OCI-LY7 (cell line): ENCODE results near the gene COX7A2.

ENCODE experiments used
- CTCF ChIP-seq: fragments of 200-600 bp; sonication (generic); conservative IDR thresholded peaks from 2 replicates; pipeline ENCODE4 v1.5.1; 2014; ENCODE audit warnings: mild to moderate bottlenecking, antibody characterized with exemption, low read length, moderate library complexity, mixed read lengths
- EZH2phosphoT487 ChIP-seq: fragments of 200-600 bp; sonication (generic); IDR thresholded peaks from 2 replicates; pipeline ENCODE4 v1.6.1; 2018; ENCODE audit warnings: low read depth, borderline replicate concordance, mild to moderate bottlenecking, mixed run types, antibody characterized with exemption, low read length, moderate library complexity, mixed read lengths

- TF ChIP-seq CTCF (no peak), EZH2phosphoT487 (no peak)
Measured at GRCh38 chr6:75282706-75283105, 39.1 kb upstream of the COX7A2 start.
